Loucy (cell line): ENCODE results near the gene TRIM67.

Source experiments
- H2AFZ ChIP-seq: fragments of 200-600 bp; sonication (generic); 2 replicates; pipeline ENCODE4 v1.6.0; 2016; ENCODE audit warnings: antibody characterized with exemption, mild to moderate bottlenecking, low read length, moderate library complexity
- H3F3A ChIP-seq: fragments of 200-600 bp; 2 replicates; pipeline ENCODE4 v1.6.0; 2016; ENCODE audit warnings: antibody characterized with exemption, low read depth, mild to moderate bottlenecking
- H3K27me3 ChIP-seq: fragments of 200-600 bp; sonication (generic); 2 replicates; pipeline ENCODE4 v1.6.1; 2014; ENCODE audit warnings: low read length, mild to moderate bottlenecking; ENCODE audit not compliant: insufficient read depth, poor library complexity, severe bottlenecking
- H3K36me3 ChIP-seq: fragments of 200-600 bp; sonication (generic); 2 replicates; pipeline ENCODE4 v1.6.1; 2016; ENCODE audit warnings: low read length; ENCODE audit not compliant: insufficient read depth
- H3K4me1 ChIP-seq: fragments of 200-600 bp; sonication (generic); 2 replicates; pipeline ENCODE4 v1.5.1; 2014; ENCODE audit warnings: low read length, mild to moderate bottlenecking; ENCODE audit not compliant: insufficient read depth, poor library complexity, severe bottlenecking
- H3K4me2 ChIP-seq: fragments of 200-600 bp; sonication (generic); 2 replicates; pipeline ENCODE4 v1.6.0; 2014; ENCODE audit warnings: antibody characterized with exemption, low read length, low read depth, mild to moderate bottlenecking; ENCODE audit not compliant: poor library complexity, severe bottlenecking
- H3K4me3 ChIP-seq: fragments of 200-600 bp; sonication (generic); 2 replicates; pipeline ENCODE4 v1.5.1; 2014; ENCODE audit warnings: low read length, mild to moderate bottlenecking, mixed read lengths; ENCODE audit not compliant: poor library complexity, severe bottlenecking
- H3K79me2 ChIP-seq: fragments of 200-600 bp; sonication (generic); 2 replicates; pipeline ENCODE4 v1.6.1; 2014; ENCODE audit warnings: low read length; ENCODE audit not compliant: insufficient read depth
- H3K9ac ChIP-seq: fragments of 200-600 bp; sonication (generic); 2 replicates; pipeline ENCODE4 v1.6.0; 2014; ENCODE audit warnings: mild to moderate bottlenecking, low read depth, low read length, moderate library complexity; ENCODE audit not compliant: poor library complexity, severe bottlenecking
- H3K9me2 ChIP-seq: fragments of 200-600 bp; sonication (generic); replicated peaks from 2 replicates; pipeline ENCODE4 v1.6.1; 2016; ENCODE audit warnings: low read depth, low read length, mixed read lengths
- H3K9me3 ChIP-seq: fragments of 200-600 bp; sonication (generic); 2 replicates; pipeline ENCODE4 v1.6.1; 2014; ENCODE audit warnings: mild to moderate bottlenecking, antibody characterized with exemption, low read length, low read depth; ENCODE audit not compliant: insufficient read depth
- H4K20me1 ChIP-seq: fragments of 200-600 bp; sonication (generic); 2 replicates; pipeline ENCODE4 v1.6.0; 2014; ENCODE audit warnings: antibody characterized with exemption, low read length, mild to moderate bottlenecking; ENCODE audit not compliant: insufficient read depth, poor library complexity, severe bottlenecking
- EZH2phosphoT487 ChIP-seq: fragments of 200-600 bp; IDR thresholded peaks from 2 replicates; pipeline ENCODE4 v1.6.1; 2018; ENCODE audit warnings: antibody characterized with exemption, mild to moderate bottlenecking, moderate library complexity, borderline replicate concordance
- TF ChIP-seq, protein P1 (sequence below): fragments of 200-600 bp; sonication (generic); conservative IDR thresholded peaks from 2 replicates; pipeline ENCODE4 v1.5.1; 2014; ENCODE audit warnings: mild to moderate bottlenecking, antibody characterized with exemption, low read length

The TRIM67 gene

DNA sequence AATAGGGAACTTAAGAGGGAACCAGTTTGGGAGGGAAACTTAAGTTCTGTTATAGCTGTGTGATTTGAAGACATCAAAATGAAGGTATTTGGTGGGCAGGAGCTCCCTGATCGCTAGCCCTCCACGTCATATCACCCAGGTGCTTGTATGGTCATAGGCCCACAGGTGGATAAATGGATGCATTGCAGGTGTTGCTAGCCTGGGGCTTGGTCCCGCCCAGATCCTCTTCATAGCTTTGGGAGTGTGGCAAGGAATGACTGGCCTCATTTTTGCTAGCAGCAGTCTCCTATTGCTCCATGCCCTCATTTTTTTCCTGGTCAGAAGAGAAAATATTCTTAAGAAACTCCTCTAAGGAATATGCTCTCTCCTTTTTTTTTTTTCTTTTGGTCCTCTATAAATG is 90.5 kb downstream of the TRIM67 start:
- H3K9me2 ChIP-seq: no peaks in the 10 kb centered on the region
- H3K9ac ChIP-seq: no peak overlapping the region
- TF ChIP-seq, protein P1, sequence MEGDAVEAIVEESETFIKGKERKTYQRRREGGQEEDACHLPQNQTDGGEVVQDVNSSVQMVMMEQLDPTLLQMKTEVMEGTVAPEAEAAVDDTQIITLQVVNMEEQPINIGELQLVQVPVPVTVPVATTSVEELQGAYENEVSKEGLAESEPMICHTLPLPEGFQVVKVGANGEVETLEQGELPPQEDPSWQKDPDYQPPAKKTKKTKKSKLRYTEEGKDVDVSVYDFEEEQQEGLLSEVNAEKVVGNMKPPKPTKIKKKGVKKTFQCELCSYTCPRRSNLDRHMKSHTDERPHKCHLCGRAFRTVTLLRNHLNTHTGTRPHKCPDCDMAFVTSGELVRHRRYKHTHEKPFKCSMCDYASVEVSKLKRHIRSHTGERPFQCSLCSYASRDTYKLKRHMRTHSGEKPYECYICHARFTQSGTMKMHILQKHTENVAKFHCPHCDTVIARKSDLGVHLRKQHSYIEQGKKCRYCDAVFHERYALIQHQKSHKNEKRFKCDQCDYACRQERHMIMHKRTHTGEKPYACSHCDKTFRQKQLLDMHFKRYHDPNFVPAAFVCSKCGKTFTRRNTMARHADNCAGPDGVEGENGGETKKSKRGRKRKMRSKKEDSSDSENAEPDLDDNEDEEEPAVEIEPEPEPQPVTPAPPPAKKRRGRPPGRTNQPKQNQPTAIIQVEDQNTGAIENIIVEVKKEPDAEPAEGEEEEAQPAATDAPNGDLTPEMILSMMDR: no peak
- no peak for TF ChIP-seq EZH2phosphoT487
- H3K27me3 ChIP-seq: no peaks in the 10 kb centered on the region
- no peak overlapping the region for H2AFZ ChIP-seq
- 0 out of 2 replicates have a peak, but pooled peaks cover 5% of the 10 kb centered on the region for H3F3A ChIP-seq
- peaks cover 21% of the 10 kb centered on the region; the same call in 1 of the 2 replicates for H3K79me2 ChIP-seq
- H4K20me1 ChIP-seq: no peaks in the 10 kb centered on the region
- no peaks in the 10 kb centered on the region for H3K9me3 ChIP-seq
- H3K4me3 ChIP-seq: no peak overlapping the region
- no peaks in the 10 kb centered on the region for H3K4me1 ChIP-seq
- H3K36me3 ChIP-seq: peaks cover 40% of the 10 kb centered on the region; the same call in 1 of the 2 replicates
- no peak overlapping the region for H3K4me2 ChIP-seq

DNA sequence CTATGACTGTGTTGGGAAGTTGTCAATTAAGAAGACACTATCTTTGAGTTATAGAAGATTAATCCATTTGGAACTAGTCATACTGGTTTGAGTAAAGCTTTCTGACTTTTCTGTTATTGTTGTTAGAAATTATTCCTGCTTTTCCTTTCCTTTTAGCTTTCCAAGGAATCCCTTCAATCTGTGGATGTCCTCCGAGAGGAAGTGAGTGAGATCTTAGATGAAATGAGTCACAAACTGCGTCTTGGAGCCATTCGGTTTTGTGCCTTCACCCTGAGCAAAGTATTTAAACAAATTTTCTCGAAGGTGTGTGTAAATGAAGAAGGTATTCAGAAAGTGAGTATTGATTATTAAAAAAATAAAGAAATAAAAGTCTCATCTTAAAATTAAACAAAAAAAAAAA is 98.5 kb downstream of the TRIM67 start:
- no peak overlapping the region for H3K4me2 ChIP-seq
- TF ChIP-seq, protein P1: no peak
- TF ChIP-seq EZH2phosphoT487: no peak
- no peaks in the 10 kb centered on the region for H3K27me3 ChIP-seq
- H3K9ac ChIP-seq: no peak overlapping the region
- no peak overlapping the region for H2AFZ ChIP-seq
- H4K20me1 ChIP-seq: no peaks in the 10 kb centered on the region
- no peaks in the 10 kb centered on the region for H3F3A ChIP-seq
- H3K9me2 ChIP-seq: no peaks in the 10 kb centered on the region
- H3K79me2 ChIP-seq: no peaks in the 10 kb centered on the region
- peaks cover 65% of the 10 kb centered on the region; the same call in 1 of the 2 replicates for H3K36me3 ChIP-seq
- H3K9me3 ChIP-seq: no peaks in the 10 kb centered on the region
- no peaks in the 10 kb centered on the region for H3K4me1 ChIP-seq
- no peak overlapping the region for H3K4me3 ChIP-seq

DNA sequence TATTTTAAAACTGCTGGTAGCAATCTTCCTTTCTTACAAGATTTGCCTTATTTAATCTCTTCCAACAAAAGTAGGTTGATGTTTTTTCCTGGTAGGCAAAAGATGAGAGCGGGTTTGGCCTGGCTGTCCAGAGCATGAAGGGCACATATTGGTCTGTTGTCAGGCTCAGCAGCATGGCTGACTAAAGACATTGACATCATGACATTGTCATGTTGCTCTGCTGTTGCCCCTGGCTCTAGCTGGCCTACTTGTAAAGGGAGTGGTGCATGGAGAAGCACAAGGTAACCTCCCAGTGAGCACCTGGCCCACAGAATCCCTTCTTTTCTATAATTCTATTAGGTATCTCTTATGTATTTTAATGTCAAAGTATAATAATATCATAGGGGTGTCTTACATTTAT is 102.8 kb downstream of the TRIM67 start:
- Histone ChIP-seq H3K9me3 (no peaks in the 10 kb centered on the region), H3K27me3 (no peaks in the 10 kb centered on the region), H3K9ac (no peak overlapping the region), H3F3A (no peaks in the 10 kb centered on the region), H2AFZ (no peak overlapping the region), H3K4me3 (no peak overlapping the region), H3K4me2 (no peak overlapping the region), H3K36me3 (peaks cover 70% of the 10 kb centered on the region; the same call in 1 of the 2 replicates), H3K9me2 (no peaks in the 10 kb centered on the region), H4K20me1 (no peaks in the 10 kb centered on the region), H3K79me2 (no peaks in the 10 kb centered on the region), H3K4me1 (no peaks in the 10 kb centered on the region)
- TF ChIP-seq EZH2phosphoT487: no peak
- TF ChIP-seq, protein P1: no peak
